DOHH2 (cell line): ENCODE measurements around the gene GRIN2A.

Experiments used
- H3F3A ChIP-seq: fragments of 200-600 bp; sonication (generic), shearing (Covaris generic); 2 replicates; pipeline ENCODE4 v1.6.0; 2016; ENCODE audit warnings: antibody characterized with exemption, mild to moderate bottlenecking; ENCODE audit not compliant: control insufficient read depth, insufficient read depth
- H3K27ac ChIP-seq: fragments of 200-600 bp; sonication (generic); 2 replicates; pipeline ENCODE4 v1.5.1; 2014; ENCODE audit warnings: low read depth, mild to moderate bottlenecking, low read length, moderate library complexity
- H3K27me3 ChIP-seq: fragments of 200-600 bp; sonication (generic); 2 replicates; pipeline ENCODE4 v1.6.1; 2014; ENCODE audit warnings: mild to moderate bottlenecking, low read length, mixed read lengths; ENCODE audit not compliant: control insufficient read depth
- H3K36me3 ChIP-seq: fragments of 200-600 bp; sonication (generic); 2 replicates; pipeline ENCODE4 v1.6.1; 2014; ENCODE audit warnings: mild to moderate bottlenecking, low read length, moderate library complexity, mixed read lengths; ENCODE audit not compliant: control insufficient read depth
- H3K4me1 ChIP-seq: fragments of 200-600 bp; sonication (generic); 2 replicates; pipeline ENCODE4 v1.6.1; 2014; ENCODE audit warnings: mild to moderate bottlenecking, low read length, mixed read lengths; ENCODE audit not compliant: control insufficient read depth
- H3K4me2 ChIP-seq: fragments of 200-600 bp; sonication (generic); 2 replicates; pipeline ENCODE4 v1.6.0; 2014; ENCODE audit warnings: mild to moderate bottlenecking, low read length, moderate library complexity
- H3K4me3 ChIP-seq: fragments of 200-600 bp; sonication (generic); 2 replicates; pipeline ENCODE4 v1.5.1; 2014; ENCODE audit warnings: mild to moderate bottlenecking, low read length, mixed read lengths
- H3K79me2 ChIP-seq: fragments of 200-600 bp; sonication (generic); 2 replicates; pipeline ENCODE4 v1.6.1; 2014; ENCODE audit warnings: mild to moderate bottlenecking, low read length, mixed read lengths; ENCODE audit not compliant: control insufficient read depth
- H3K9me2 ChIP-seq: fragments of 200-600 bp; sonication (generic); replicated peaks from 2 replicates; pipeline ENCODE4 v1.6.1; 2014; ENCODE audit warnings: mild to moderate bottlenecking, low read length, mixed read lengths; ENCODE audit not compliant: control insufficient read depth
- H3K9me3 ChIP-seq: fragments of 200-600 bp; sonication (generic); 2 replicates; pipeline ENCODE4 v1.6.1; 2014; ENCODE audit warnings: antibody characterized with exemption, low read length, mixed read lengths; ENCODE audit not compliant: control insufficient read depth, insufficient read depth
- H4K20me1 ChIP-seq: fragments of 200-600 bp; sonication (generic); 2 replicates; pipeline ENCODE4 v1.6.0; 2014; ENCODE audit warnings: low read depth, mild to moderate bottlenecking, antibody characterized with exemption, low read length, moderate library complexity; ENCODE audit not compliant: control insufficient read depth, insufficient read depth
- EZH2phosphoT487 ChIP-seq: fragments of 200-600 bp; sonication (generic); IDR thresholded peaks from 2 replicates; pipeline ENCODE4 v1.6.1; 2017; ENCODE audit warnings: borderline replicate concordance, mild to moderate bottlenecking, antibody characterized with exemption, low read length, moderate library complexity, mixed read lengths
- TF ChIP-seq, protein P1 (sequence below): fragments of 200-600 bp; sonication (generic); IDR thresholded peaks from one replicate; pipeline ENCODE4 v1.5.1; 2014; ENCODE audit warnings: antibody characterized with exemption, mild to moderate bottlenecking, low read depth, low read length; ENCODE audit not compliant: poor library complexity, severe bottlenecking

GRIN2A gene

DNA sequence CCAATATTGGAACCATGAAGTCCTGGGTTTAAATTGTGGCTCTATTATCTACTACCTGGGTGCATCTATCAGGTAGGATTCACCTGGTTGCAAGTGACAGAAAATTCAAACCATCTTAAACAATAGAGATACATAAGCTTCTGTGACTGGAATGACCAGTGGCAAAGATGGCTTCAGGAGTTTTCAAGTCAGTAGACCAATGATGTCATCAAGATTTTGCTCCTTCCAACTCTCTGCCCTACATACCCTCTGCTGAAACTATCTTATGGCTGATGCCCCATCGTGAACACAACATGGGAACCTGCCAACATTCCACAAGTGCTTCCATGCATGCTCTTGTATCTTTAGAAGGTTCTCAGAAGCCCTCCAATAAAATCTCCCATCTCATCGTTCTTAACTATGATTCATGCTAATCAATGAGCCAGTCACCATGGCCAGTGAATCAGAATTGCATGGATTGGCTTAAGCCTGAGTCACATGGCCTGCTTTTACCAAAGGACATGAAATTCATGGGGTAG, 180.9 kb downstream of the GRIN2A start:
- Histone ChIP-seq H3K9me3 (no peaks in the 10 kb centered on the region), H4K20me1 (no peaks in the 10 kb centered on the region), H3K79me2 (no peaks in the 10 kb centered on the region), H3K4me2 (no peak overlapping the region), H3K9me2 (no peaks in the 10 kb centered on the region), H3K27me3 (no peaks in the 10 kb centered on the region), H3F3A (no peaks in the 10 kb centered on the region), H3K27ac (no peak overlapping the region), H3K36me3 (no peaks in the 10 kb centered on the region), H3K4me3 (no peak overlapping the region), H3K4me1 (no peaks in the 10 kb centered on the region)
- no peak for TF ChIP-seq EZH2phosphoT487
- TF ChIP-seq, protein P1, sequence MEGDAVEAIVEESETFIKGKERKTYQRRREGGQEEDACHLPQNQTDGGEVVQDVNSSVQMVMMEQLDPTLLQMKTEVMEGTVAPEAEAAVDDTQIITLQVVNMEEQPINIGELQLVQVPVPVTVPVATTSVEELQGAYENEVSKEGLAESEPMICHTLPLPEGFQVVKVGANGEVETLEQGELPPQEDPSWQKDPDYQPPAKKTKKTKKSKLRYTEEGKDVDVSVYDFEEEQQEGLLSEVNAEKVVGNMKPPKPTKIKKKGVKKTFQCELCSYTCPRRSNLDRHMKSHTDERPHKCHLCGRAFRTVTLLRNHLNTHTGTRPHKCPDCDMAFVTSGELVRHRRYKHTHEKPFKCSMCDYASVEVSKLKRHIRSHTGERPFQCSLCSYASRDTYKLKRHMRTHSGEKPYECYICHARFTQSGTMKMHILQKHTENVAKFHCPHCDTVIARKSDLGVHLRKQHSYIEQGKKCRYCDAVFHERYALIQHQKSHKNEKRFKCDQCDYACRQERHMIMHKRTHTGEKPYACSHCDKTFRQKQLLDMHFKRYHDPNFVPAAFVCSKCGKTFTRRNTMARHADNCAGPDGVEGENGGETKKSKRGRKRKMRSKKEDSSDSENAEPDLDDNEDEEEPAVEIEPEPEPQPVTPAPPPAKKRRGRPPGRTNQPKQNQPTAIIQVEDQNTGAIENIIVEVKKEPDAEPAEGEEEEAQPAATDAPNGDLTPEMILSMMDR = no peak

- no peak overlapping the region for H3K4me3 ChIP-seq
- no peak overlapping the region for H3K4me2 ChIP-seq
- no peaks in the 10 kb centered on the region for H3K36me3 ChIP-seq
- no peaks in the 10 kb centered on the region for H4K20me1 ChIP-seq
- TF ChIP-seq, protein P1 = no peak
- TF ChIP-seq EZH2phosphoT487 = no peak
- no peaks in the 10 kb centered on the region for H3K9me3 ChIP-seq
- no peak overlapping the region for H3K27ac ChIP-seq
- no peaks in the 10 kb centered on the region for H3F3A ChIP-seq
- H3K79me2 ChIP-seq = no peaks in the 10 kb centered on the region
- no peaks in the 10 kb centered on the region for H3K9me2 ChIP-seq
- H3K27me3 ChIP-seq = no peaks in the 10 kb centered on the region
- no peaks in the 10 kb centered on the region for H3K4me1 ChIP-seq
Measured at GRCh38 chr16:9996221-9996620, 186.0 kb downstream of the GRIN2A start.

- Histone ChIP-seq H3K4me1 (no peaks in the 10 kb centered on the region), H4K20me1 (no peaks in the 10 kb centered on the region), H3K4me3 (no peak overlapping the region), H3F3A (no peaks in the 10 kb centered on the region), H3K9me2 (no peaks in the 10 kb centered on the region), H3K36me3 (no peaks in the 10 kb centered on the region), H3K4me2 (no peak overlapping the region), H3K27ac (no peak overlapping the region), H3K27me3 (no peaks in the 10 kb centered on the region), H3K9me3 (no peaks in the 10 kb centered on the region), H3K79me2 (no peaks in the 10 kb centered on the region)
- TF ChIP-seq, protein P1 = no peak
- no peak for TF ChIP-seq EZH2phosphoT487
Measured at GRCh38 chr16:9992441-9992840, 189.8 kb downstream of the GRIN2A start.

GRCh38 chr16:9980981-9981380, 201.2 kb downstream of the GRIN2A start:
- H3F3A ChIP-seq = no peaks in the 10 kb centered on the region
- H3K4me1 ChIP-seq = no peaks in the 10 kb centered on the region
- no peaks in the 10 kb centered on the region for H3K9me3 ChIP-seq
- H3K4me2 ChIP-seq = no peak overlapping the region
- H3K27me3 ChIP-seq = no peaks in the 10 kb centered on the region
- no peaks in the 10 kb centered on the region for H3K79me2 ChIP-seq
- no peaks in the 10 kb centered on the region for H3K9me2 ChIP-seq
- no peak for TF ChIP-seq EZH2phosphoT487
- TF ChIP-seq, protein P1 = no peak
- H3K36me3 ChIP-seq = no peaks in the 10 kb centered on the region
- no peak overlapping the region for H3K27ac ChIP-seq
- no peaks in the 10 kb centered on the region for H4K20me1 ChIP-seq
- no peak overlapping the region for H3K4me3 ChIP-seq
